Germinal center (tissue), 1 donor: Measurements from ENCODE around the gene SH3GL2.
A peak's percentile ranks its signal among the peaks of the same experiment; 100 is the strongest.

Experiments used
- DNase-seq: peaks from one replicate; pipeline ENCODE4 v3.0.0; 2012; ENCODE audit warnings: mixed read lengths, low spot score

The SH3GL2 gene

DNA sequence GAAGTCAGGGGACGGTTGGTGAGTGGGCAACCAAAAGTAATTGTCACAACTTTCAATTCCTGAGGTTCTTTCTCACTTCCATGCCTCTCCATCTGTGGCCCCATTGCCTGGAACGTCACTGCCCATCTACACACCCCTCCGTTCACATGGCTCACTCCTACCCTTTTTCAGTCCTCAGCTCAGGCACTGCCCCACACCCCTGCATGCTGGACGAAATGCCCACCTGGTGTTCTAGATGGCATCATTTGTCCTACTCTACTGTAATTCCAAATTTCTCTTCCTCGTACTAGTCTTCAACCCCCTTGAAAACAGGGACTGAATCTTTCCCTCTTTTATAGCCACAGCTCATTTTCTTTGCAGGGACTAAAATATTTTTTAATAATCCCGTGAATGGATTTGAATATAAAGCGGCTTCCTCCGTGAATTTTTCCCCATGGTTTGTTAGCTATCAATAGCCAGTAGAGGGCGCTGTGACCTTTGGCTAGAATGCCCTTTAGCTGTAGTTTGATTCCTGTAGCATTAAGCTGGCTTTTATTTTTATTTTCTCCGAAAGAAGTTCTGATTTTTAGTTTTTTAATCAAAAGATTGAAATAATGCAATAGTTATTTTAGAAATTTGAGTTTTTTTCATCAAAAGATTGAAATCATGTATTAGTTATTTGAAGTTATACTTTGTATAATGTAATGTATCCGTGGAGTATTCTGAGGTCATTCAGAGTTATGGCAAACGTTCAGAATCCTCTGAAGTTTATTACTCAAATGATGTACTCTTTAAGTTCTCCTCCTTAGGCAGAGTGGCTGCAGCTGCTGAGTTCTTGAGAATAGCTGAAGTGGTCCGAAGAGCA, 232.1 kb downstream of the SH3GL2 start:
- DNase-seq = peak; percentile 17

DNA sequence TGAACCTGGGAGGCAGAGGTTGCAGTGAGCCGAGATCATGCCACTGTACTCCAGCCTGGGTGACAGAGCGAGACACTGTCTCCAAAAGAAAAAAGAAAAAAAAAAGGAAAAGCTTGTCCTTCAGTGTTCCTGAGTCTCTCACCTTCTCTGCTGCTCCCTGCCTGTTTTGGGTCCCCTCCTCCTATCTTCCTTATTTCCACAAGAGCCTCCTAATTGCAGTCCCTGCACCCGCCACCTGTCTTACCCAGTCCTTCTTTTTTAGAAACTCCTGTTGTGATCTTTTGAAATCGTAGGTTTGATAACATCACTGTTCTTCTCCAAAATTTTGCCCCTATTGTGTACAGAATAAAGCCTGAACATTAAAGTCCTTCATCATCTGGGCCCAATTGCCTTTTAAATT, 234.9 kb downstream of the SH3GL2 start:
- DNase-seq = no peak

DNA sequence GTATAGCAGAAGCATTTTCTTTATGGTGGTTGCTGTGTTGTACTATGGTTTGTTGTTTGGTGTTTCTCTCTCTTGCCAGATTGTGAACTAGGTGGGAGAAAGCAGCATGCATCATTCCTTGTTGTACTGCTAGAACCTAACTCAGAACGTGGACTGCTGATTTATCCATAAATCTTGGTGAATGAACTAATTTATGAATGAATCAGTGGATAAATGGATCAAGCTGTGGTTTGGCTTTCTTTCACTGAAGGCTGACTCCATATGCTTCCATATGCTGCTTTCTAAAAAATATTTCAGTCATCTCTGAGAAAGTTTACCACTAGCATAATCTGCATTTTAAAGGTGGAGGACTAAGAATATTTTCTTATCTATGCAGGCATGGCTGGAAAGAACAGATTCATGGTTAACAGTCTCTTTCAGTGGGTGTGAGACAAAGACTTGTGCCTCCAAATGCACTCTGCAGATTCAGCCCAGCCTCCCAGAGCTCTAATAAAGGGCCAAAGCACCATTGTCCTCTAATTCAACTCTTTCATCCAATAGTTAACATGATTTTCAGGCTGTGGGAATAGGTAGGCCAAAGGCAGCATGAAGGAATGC, 237.7 kb downstream of the SH3GL2 start:
- DNase-seq = no peak

DNA sequence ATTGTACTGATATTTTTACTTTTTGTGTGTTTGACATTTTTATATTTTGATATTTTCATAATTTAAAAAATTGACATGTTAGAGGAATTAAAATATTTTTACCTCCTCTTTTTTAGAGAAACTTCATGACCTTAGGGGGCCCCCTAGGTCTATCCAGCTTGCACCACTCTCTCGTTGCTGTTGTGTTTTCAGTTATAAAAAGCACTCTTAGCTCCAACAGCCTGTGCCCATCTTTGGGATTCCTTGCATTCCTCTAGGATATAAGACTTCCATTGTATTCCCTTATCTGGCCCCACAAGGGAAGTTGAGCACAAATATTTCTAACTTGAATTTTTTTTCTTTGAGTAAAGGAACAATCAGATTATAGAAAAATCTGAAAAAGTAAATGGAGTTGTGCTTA, 245.3 kb downstream of the SH3GL2 start:
- no peak for DNase-seq

DNA sequence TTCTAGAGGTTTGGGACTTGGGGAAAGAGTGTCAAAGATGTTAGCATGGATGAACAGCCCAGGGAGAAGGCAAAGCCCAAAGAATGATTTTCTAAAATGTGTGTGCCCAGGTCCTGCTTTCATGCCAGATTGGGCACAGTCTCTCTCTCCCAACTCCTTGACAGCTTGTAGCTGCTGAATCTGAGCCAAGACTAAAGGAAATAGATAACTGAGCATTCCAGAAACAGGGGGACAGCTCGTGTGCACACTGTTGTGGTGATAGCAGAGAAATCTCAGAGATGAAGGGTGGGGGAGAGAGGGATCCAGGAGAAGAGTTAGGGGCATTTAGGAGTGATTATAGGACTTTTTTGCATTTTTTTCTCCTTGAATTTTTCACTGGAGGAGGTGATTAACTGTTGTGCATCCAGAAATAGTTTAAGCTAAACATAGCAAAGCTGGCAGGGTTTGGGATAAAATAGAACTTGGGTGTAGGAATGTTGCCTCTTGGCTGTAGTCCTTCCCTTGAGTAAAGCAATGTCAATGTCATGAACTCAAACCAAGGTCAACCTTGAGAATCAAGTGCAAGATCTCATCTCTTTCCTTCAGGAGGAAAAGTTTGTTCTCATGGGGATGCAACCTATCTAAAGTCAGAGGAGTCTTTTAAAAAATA, 245.9 kb downstream of the SH3GL2 start:
- no peak for DNase-seq

DNA sequence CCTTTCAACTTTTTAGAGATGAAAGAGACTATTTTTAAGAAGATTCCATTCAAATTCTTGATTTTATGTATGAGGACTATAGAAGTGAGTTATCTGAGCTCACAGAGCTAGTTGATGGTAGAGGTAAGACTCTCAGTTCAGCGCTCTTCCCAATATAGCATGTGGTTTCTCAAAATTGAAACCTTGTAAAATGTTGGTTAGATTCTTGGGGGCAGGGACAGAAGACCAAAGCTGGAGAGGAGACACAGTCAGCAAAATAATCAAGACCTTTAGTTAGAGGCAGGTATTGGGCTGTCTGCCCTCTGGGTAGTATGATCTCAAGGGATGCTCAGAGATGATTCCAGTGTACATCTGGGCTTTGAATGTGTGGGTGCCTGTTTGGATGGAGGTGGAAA, 246.4 kb downstream of the SH3GL2 start:
- no peak for DNase-seq

DNA sequence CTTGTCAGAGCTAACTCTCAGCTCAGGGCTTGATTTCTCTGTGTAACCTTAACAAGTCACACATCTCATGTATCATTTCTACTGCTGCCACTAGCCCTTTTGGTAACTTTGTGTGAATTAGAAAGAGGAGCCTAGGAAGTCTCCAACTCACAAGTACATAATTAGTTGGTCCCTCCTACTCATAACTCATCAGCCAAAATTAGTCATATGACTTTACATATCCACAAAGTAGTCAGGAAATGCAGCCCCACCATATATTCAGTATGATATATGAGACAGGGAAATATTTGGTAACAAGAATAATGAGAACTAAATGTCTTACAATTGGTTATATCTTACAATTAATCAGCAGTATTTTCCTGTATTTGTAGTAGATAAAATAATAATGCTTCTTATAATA, 250.2 kb downstream of the SH3GL2 start:
- no peak for DNase-seq

DNA sequence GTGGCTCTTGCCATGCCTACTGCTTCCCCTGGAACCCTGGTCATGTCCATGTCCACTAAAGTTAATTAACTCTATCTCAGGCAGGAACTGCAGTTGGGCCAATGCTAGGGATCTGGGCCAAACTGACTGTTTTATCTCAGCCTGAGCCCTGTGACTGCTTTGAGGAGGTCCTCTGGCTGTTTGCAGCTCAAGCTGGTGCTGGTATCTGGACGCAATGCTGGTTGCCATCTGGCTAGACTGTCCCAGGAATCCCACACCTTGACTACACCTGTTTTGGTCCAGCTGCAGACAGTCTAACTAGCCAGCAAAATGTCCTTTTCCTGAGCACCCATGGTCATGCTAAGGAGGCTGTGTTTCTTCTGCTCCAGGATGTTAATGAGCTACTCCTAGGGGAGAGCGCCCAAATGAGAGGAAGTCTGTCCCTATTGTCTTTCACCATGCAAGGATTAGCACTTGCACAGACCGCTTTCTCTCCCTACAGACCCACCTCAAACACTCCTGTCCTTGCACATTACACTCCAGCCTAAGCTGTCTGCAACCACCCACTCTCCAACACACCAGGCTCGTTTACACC, 251.0 kb downstream of the SH3GL2 start:
- DNase-seq = no peak

DNA sequence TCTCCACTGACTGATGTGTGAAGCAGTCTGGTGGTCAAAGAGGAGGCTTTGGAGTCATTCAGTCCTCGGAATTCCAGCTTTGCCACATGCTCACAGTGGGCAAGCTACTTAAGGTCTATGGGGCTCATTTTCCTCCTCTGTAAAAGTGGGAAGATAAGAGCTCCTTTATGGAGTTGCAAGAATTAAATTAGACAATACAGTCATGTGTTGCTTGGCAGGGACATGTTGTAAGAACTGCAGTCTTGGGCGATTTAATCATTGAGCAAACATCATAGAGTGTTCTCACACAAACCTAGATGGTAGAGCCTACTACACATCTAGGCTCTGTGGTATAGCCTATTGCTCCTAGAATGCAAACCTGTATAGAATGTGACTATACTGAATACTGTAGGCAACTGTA, 253.9 kb downstream of the SH3GL2 start:
- DNase-seq = no peak

DNA sequence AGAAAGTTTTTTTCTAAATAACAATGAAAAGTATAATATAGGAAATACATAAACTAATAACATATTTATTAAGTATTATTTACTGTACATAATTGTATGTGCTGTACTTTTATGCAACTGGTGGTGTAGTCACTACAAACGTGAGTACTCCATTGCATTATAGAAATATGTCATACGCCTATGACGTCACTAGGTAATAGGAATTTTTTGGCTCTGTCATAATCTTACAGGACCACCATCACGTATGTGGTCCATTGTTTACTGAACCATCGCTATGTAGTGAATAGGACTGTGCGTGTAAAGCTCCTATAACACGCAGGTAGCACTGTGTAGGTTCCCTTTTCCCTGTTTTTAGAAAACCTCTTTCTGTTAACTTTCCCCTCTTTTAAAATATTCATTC, 255.0 kb downstream of the SH3GL2 start:
- DNase-seq = no peak

DNA sequence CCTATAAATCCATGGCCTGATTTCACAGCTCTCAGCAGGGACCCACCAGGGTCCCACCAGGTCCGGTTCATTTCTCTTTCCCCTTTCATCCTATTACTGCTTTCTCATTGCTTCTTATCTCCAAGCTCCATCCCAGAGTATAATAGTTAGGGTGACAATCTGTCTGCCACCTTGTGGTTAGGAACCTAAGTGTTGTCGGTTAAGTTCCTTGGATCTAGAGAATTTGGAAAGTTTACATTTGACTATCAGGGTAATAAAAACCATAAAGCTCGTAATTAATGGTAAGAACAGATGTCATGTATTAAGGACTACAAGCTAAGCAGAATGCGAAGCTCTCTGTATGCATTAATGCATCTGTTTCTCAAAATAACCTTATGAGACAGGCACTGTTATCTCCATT, 259.1 kb downstream of the SH3GL2 start:
- no peak for DNase-seq

DNA sequence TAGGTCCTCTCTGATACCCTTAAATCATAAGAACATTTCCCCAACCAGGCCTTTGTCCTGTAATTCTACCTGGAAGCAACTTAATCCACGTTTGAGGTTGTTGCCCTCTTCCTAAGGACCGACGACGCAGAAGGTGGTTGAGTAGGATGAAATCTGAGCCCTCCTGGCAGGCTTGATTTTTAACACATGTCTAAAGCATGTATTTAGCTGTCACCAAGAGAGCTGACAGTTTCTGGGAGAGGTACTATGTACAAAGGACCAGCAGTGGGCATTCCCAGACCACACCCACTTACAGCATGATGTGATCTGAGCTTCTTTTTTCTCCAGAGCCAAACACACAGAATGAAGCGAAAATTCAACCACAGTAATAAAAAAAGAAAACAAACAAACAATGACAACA, 260.9 kb downstream of the SH3GL2 start:
- no peak for DNase-seq

DNA sequence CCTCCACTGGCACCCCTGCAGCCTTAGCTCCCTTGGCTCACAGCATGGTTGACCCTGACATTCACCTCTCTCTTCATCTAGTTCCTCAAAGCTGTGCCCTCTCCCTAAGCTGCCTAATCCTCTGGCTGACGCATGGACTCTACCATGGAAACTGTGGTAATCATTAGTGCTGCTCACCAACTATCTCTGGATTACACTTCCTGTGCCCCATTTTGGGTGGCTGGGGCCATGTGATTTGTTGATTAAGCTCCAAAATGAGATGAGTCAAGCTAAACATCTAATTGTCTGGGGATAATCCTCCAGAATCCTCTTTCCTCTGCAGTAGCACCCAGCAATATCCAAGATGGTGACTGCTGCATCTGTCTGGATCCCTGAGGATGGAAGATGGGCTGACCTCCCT, 264.4 kb downstream of the SH3GL2 start:
- DNase-seq = no peak
